Right forelimb (tissue), 1 donor: ENCODE results near the gene SLC34A3.

Experiments
- DNase-seq: peaks from one replicate; pipeline ENCODE4 v3.0.0-alpha.2; 2018

Gene SLC34A3

GRCh38 chr9:137278721-137279711 lies 48.3 kb downstream of the SLC34A3 start:
- no peak for DNase-seq

- DNase-seq = no peak
These were observed 49.2 kb downstream of the SLC34A3 start for GRCh38 chr9:137279741-137280473.

- DNase-seq = no peak
These were observed 50.0 kb downstream of the SLC34A3 start for GRCh38 chr9:137280474-137281344.

GRCh38 chr9:137281345-137282116 lies 50.8 kb downstream of the SLC34A3 start:
- DNase-seq = no peak
